Tibial artery (tissue), 4 donors: Measurements from ENCODE around the gene CYP3A7.
"Not testable (repeated sequence)": the region's sequence is repeated elsewhere in the genome, so short reads cannot be mapped to it uniquely, and the experiment has no call there.

ENCODE experiments used
- DNase-seq, 2 donors: peaks; one replicate each; pipeline ENCODE4 v3.0.0-alpha.2; 2019
- H3K27ac ChIP-seq, 2 donors: fragments of 200-600 bp; sonication (generic) in 1 of 2; 1 replicate in 1 of 2; 2 replicates in 1 of 2; pipeline ENCODE4 v1.5.1; 2018 to 2019; ENCODE audit warnings: mild to moderate bottlenecking in 1 of 2
- H3K27me3 ChIP-seq, 2 donors: fragments of 200-600 bp; sonication (generic) in 1 of 2; one replicate each; pipeline versions ENCODE4 v1.5.1 to v1.6.0; 2016 to 2019
- H3K36me3 ChIP-seq, 3 donors: fragments of 200-600 bp; sonication (generic) in 2 of 3; one replicate each; pipeline ENCODE4 v1.5.1; 2016 to 2019; ENCODE audit warnings: mild to moderate bottlenecking in 2 of 3
- H3K4me1 ChIP-seq, 4 donors: fragments of 200-600 bp; sonication (generic) in 2 of 4; 1 replicate in 3 of 4; 2 replicates in 1 of 4; pipeline ENCODE4 v1.5.1; 2016 to 2019
- H3K4me3 ChIP-seq, 2 donors: fragments of 200-600 bp; sonication (generic) in 1 of 2; 1 replicate in 1 of 2; 2 replicates in 1 of 2; pipeline ENCODE4 v1.5.1; 2018 to 2019; ENCODE audit warnings: mild to moderate bottlenecking in 2 of 2
- H3K9me3 ChIP-seq, 3 donors: fragments of 200-600 bp; sonication (generic) in 1 of 3; one replicate each; pipeline ENCODE4 v1.5.1; 2016 to 2019
- CTCF ChIP-seq, 2 experiments: fragments of 200-600 bp in 1 of 2; fragments of 450-650 bp in 1 of 2; IDR thresholded peaks; one replicate each; pipeline ENCODE4 v1.5.1; 2017 to 2019; ENCODE audit warnings: antibody characterized with exemption in 2 of 2, mild to moderate bottlenecking in 1 of 2, moderate library complexity in 1 of 2
- intact Hi-C: fragments of 100-400 bp; cut with DNase I; formaldehyde crosslinking; loops from one replicate; pipeline ENCODE4 v1.15.0; 2023; ENCODE audit warnings: low total_unique reads

The CYP3A7 gene

GRCh38 chr7:99729486-99730237, 5.3 kb downstream of the CYP3A7 start:
- Histone ChIP-seq H3K27ac (no peak overlapping the region), H3K9me3 (no peaks in the 10 kb centered on the region), H3K36me3 (no peaks in the 10 kb centered on the region), H3K4me1 (no peaks in the 10 kb centered on the region), H3K27me3 (no peaks in the 10 kb centered on the region), H3K4me3 (no peak overlapping the region)
- intact Hi-C loops: no loop called here
- no peak for DNase-seq
- TF ChIP-seq CTCF (IDR thresholded peaks at IDR 0.05): no peak

DNA sequence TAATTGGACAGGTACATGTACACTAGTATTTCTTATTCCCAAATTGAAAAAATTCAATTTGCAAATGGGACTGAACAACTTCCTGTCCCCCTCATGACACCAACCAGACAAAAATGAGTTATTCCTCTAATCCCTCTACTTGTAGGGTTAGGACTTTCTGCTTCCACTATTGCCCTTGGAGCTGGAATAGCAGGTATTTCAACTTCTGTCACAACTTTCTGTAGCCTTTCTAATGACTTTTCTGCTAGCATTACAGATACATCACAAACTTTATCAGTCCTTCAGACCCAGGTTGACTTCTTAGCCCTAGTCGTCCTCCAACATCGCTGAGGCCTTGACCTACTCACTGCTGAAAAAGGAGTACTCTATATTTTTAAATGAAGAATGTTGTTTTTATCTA, 6.4 kb downstream of the CYP3A7 start:
- Histone ChIP-seq H3K36me3 (no peaks in the 10 kb centered on the region), H3K4me3 (no peak overlapping the region), H3K9me3 (no peaks in the 10 kb centered on the region), H3K4me1 (no peaks in the 10 kb centered on the region), H3K27me3 (no peaks in the 10 kb centered on the region), H3K27ac (no peak overlapping the region)
- no peak for DNase-seq
- TF ChIP-seq CTCF (IDR thresholded peaks at IDR 0.05): no peak
- intact Hi-C loops: no loop called here

GRCh38 chr7:99723201-99723600, 11.8 kb downstream of the CYP3A7 start:
- H3K27ac ChIP-seq, intact Hi-C loops, DNase-seq, H3K9me3 ChIP-seq, H3K27me3 ChIP-seq, H3K36me3 ChIP-seq, H3K4me1 ChIP-seq, H3K4me3 ChIP-seq: not testable (repeated sequence)

- H3K9me3 ChIP-seq: no peaks in the 10 kb centered on the region
- no peak for DNase-seq
- TF ChIP-seq CTCF (IDR thresholded peaks at IDR 0.05): no peak
- no peaks in the 10 kb centered on the region for H3K27me3 ChIP-seq
- H3K4me1 ChIP-seq: no peaks in the 10 kb centered on the region
- H3K36me3 ChIP-seq: no peaks in the 10 kb centered on the region
- H3K4me3 ChIP-seq: no peak overlapping the region
- intact Hi-C loops: no loop called here
- H3K27ac ChIP-seq: no peak overlapping the region
These were observed 14.0 kb downstream of the CYP3A7 start for GRCh38 chr7:99720800-99721595.

DNA sequence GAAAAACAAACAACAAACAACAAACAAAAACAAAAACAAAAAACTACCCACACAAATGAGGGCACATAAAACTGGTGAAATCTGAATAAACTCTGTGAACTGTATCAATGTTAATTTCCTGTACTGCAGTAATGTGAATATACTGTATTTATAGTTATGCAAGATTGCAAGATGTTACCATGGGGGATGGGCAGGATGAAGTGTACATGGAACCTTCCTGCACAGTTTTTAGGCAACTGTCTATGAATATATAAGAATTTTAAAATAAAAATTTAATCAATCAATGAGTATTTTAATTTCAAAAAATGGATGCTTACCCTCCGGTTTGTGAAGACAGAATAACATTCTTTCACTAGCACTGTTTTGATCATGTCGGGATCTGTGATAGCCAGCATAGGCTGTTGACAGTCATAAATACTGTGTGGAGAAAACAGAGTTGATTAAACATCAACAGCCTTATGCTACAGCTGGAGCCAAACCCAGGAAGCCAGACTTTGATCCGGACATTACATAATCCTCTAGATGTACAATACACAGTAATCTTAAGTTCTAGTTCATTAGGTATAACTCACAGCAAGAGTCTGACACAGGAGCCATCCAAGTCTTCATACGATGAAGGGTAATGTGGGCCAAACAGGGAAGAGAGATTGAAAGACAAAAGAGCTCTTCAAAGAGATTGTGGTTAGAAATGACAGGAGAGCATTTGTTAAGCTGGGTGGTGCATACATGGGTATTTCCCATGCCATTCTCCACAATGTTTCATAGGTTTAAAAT, 14.8 kb downstream of the CYP3A7 start:
- H3K4me3 ChIP-seq: no peak overlapping the region
- no peaks in the 10 kb centered on the region for H3K36me3 ChIP-seq
- no peak for DNase-seq

More for the DNA sequence above, 14.8 kb downstream of the CYP3A7 start:
- H3K27me3 ChIP-seq: no peaks in the 10 kb centered on the region
- no peaks in the 10 kb centered on the region for H3K4me1 ChIP-seq
- H3K27ac ChIP-seq: no peak overlapping the region
- H3K9me3 ChIP-seq: no peaks in the 10 kb centered on the region
- intact Hi-C loops: no loop called here
- TF ChIP-seq CTCF (IDR thresholded peaks at IDR 0.05): no peak
